ENCODE results near the gene PUS3.

- TF ChIP-seq POLR2AphosphoS5 (IDR thresholded peaks at IDR 0.05) = no peak
- TF ChIP-seq, protein P1, sequence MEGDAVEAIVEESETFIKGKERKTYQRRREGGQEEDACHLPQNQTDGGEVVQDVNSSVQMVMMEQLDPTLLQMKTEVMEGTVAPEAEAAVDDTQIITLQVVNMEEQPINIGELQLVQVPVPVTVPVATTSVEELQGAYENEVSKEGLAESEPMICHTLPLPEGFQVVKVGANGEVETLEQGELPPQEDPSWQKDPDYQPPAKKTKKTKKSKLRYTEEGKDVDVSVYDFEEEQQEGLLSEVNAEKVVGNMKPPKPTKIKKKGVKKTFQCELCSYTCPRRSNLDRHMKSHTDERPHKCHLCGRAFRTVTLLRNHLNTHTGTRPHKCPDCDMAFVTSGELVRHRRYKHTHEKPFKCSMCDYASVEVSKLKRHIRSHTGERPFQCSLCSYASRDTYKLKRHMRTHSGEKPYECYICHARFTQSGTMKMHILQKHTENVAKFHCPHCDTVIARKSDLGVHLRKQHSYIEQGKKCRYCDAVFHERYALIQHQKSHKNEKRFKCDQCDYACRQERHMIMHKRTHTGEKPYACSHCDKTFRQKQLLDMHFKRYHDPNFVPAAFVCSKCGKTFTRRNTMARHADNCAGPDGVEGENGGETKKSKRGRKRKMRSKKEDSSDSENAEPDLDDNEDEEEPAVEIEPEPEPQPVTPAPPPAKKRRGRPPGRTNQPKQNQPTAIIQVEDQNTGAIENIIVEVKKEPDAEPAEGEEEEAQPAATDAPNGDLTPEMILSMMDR (IDR thresholded peaks at IDR 0.05) = no peak
Observed at GRCh38 chr11:125938418-125938817, 35.4 kb upstream of the PUS3 start.

All from prostate gland (tissue), 2 donors.